ENCODE results near the gene TOX4. TPM values are rescaled to one million over a fixed set of nuclear protein-coding genes. Genes with fewer than 3 reads are reported as not detected.
A peak's percentile ranks its signal among the peaks of the same experiment; 100 is the strongest.

The TOX4 gene
- total RNA-seq, 1 donor from 2014 or later = 68.1 TPM

DNA sequence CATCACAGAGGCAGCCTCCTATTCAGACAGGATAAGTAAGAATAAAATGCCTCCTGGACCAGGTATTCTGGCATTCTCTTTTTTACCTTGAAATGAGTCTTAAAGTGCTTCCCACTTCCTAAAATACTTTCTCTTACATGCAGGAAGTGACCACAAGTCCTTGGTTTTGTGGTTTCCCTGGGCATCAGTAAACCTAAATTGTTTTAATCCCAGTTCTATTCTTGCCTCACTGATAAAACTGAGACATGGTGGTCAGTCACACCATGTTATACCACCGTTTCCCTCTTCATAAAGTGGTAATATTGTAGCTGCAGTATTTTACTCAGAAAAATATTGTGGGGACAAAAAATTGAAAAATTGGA lies 50.3 kb downstream of the TOX4 start:
- DNase-seq (ENCODE audit: low spot score) = no peak
- H3K4me1 Mint-ChIP-seq (ENCODE audit: low read depth) = peaks cover 13% of the 10 kb centered on the region
- H3K9me3 Mint-ChIP-seq = no peaks in the 10 kb centered on the region
- no peaks in the 10 kb centered on the region for H3K36me3 Mint-ChIP-seq (ENCODE audit: low read depth)
- intact Hi-C loops (cut with micrococcal nuclease) = no loop called here
- no peak overlapping the region for H3K27ac Mint-ChIP-seq
- H3K27me3 Mint-ChIP-seq (ENCODE audit: low read depth) = peaks cover 17% of the 10 kb centered on the region
- H3K4me3 Mint-ChIP-seq (ENCODE audit: low read depth) = peak overlapping the region; percentile 68

DNA sequence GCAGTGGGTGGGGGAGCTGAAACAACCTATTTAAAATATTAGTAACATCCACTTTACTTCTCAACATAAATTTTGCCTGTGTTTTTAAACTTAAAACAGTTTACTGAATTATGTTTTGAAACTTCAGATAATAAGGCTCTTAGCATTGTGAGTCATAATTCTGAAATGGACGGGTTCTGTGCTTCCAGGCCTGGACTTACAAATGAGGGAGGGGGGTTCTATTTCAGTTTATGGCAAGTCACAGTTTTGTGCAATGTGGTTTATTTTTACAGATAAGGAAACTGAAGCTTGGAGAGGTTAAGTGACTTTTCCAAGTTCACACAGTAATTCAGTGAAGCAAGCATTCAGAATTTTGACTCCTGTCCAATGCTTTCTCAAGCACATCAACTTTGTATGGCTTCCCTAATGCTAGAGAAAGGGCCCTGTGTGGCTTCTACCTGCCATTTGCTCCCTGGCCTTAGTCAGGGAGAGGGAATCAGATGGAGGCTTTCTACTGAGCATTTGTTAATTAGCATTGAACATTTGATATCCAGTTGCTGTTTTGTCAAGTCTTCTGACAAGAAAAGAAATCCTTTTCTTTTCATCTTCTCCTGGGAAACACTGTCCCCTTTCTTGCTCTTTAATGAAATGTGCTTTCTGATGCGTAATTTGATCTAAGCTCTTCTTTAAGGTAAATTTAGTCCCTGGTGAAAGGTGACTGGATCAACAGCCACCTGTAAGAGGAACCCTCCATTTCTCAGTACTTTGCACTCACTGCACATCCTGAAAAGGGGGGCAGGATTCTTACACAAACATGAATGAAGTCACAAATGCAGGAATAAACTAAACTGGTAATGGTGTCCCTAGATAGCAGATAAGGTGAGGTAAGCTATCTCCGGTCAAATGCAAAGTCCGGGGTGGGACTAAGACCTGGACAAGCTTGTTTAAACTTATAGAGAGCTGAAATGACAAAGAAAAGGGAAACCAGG lies 51.7 kb downstream of the TOX4 start:
- Mint-ChIP-seq H3K4me3 (ENCODE audit: low read depth) (no peak overlapping the region), H3K27me3 (ENCODE audit: low read depth) (peaks cover 22% of the 10 kb centered on the region), H3K9me3 (no peaks in the 10 kb centered on the region), H3K4me1 (ENCODE audit: low read depth) (peaks cover 13% of the 10 kb centered on the region), H3K27ac (no peak overlapping the region), H3K36me3 (ENCODE audit: low read depth) (no peaks in the 10 kb centered on the region)
- intact Hi-C loops (cut with micrococcal nuclease) = no loop called here
- no peak for DNase-seq (ENCODE audit: low spot score)

DNA sequence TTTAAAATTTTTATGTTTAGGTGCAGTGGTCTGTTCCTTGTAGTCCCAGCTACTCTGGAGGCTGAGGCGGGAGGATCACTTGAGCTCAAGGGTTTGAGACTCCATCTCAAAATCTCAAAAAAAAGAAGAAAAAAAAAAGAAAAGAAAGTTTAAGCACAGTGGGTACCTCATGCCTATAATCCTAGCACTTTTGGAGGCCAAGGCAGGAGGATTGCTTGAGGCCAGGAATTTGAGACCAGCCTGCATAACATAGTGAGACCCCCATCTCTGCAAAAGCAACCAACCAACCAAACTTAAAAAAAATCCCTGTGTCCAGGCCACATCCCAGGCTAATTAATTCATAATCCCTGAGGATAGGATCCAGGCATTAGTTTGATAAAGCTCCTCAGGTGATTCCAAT lies 52.5 kb downstream of the TOX4 start:
- intact Hi-C loops (cut with micrococcal nuclease) = no loop called here
- Mint-ChIP-seq H3K27ac (no peak overlapping the region), H3K36me3 (ENCODE audit: low read depth) (no peaks in the 10 kb centered on the region), H3K9me3 (no peaks in the 10 kb centered on the region), H3K27me3 (ENCODE audit: low read depth) (peaks cover 28% of the 10 kb centered on the region), H3K4me1 (ENCODE audit: low read depth) (peaks cover 13% of the 10 kb centered on the region), H3K4me3 (ENCODE audit: low read depth) (no peak overlapping the region)
- no peak for DNase-seq (ENCODE audit: low spot score)

DNA sequence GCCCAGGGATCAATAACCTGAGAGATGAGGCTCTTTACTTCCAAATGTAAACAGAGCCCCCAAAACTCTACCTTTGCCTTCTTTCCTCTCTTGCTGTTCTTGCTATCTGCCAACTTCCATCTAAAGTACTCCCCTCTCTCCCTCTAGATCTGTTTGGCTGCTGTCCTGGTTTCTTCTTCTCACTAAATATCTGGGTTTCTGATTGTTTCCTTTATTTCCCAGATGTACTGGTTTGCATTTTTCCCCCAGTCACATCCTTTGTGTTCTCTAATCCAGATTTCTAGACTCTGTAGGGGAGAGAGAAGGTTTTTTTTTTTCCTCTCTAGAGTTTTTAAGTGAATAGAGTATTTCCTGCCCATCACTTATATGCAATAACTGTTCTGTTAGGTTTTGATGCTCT lies 56.3 kb downstream of the TOX4 start:
- H3K36me3 Mint-ChIP-seq (ENCODE audit: low read depth) = no peaks in the 10 kb centered on the region
- intact Hi-C loops (cut with micrococcal nuclease) = no loop called here
- H3K9me3 Mint-ChIP-seq = no peaks in the 10 kb centered on the region
- H3K4me1 Mint-ChIP-seq (ENCODE audit: low read depth) = peaks cover 5% of the 10 kb centered on the region
- H3K4me3 Mint-ChIP-seq (ENCODE audit: low read depth) = no peak overlapping the region
- H3K27ac Mint-ChIP-seq = no peak overlapping the region
- peaks cover 54% of the 10 kb centered on the region for H3K27me3 Mint-ChIP-seq (ENCODE audit: low read depth)
- DNase-seq (ENCODE audit: low spot score) = no peak

DNA sequence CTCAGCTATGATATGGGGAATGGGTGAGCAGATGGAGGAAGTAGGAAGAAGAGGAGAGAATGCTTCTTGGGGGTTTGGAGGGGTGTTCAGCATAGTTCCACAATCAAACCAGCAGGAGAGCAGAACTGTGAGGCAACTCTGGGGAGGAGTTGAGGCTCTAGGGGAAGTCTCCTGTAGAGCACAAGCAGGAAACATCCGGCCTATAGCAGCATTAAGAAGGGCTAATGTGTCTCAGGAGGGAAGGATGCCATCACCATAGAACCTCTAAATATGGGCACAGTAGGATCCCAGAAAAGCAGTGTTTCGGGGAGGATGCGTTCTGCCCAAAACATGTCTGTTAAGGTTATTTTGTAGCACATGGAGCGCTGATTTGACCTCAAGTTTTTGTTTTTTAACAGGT lies 57.6 kb downstream of the TOX4 start:
- no peak overlapping the region for H3K27ac Mint-ChIP-seq
- H3K4me1 Mint-ChIP-seq (ENCODE audit: low read depth) = peaks cover 5% of the 10 kb centered on the region
- no peak overlapping the region for H3K4me3 Mint-ChIP-seq (ENCODE audit: low read depth)
- H3K27me3 Mint-ChIP-seq (ENCODE audit: low read depth) = peaks cover 61% of the 10 kb centered on the region
- DNase-seq (ENCODE audit: low spot score) = no peak
- H3K36me3 Mint-ChIP-seq (ENCODE audit: low read depth) = no peaks in the 10 kb centered on the region
- intact Hi-C loops (cut with micrococcal nuclease) = no loop called here
- no peaks in the 10 kb centered on the region for H3K9me3 Mint-ChIP-seq

DNA sequence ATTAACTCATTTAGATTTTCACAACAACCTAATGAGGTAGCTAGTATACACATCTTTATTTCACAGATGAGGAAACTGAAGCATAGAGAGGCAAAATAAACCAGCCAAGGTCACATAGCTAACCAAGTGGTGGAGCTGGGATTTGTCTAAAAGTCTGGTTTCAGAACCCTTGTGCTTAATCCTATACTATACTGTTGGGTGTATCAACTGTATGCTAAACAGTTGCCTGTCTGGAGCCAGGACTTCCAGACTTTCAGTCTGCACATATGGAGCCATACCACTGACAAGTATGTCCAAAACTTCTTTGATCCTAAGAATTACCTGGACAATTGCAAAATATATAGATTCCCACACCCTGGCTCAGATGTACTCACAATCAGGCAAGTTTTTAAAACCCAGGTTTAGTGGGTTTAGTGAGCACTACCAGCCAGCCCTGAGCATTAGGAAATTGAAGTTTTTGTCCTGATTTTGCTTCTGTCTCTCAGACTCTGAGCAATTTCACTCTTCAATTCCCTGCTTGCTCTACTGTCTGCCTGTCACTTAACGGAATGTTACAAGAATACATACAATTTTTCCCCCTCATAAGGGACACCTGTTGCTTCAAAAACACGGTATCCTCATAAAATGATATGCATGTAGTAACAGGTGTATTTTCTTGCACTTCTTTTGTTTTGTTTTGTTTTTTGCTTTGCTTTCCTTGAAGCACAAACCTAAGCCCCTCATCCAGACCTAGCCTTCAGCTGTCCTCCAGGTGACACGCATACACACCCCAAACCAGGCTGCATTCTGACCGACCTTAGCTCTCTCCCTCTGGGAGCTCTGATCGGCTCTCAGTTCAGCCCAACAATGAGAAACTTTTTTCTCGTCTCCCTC lies 58.8 kb downstream of the TOX4 start:
- Mint-ChIP-seq H3K9me3 (no peaks in the 10 kb centered on the region), H3K4me1 (ENCODE audit: low read depth) (peaks cover 5% of the 10 kb centered on the region), H3K36me3 (ENCODE audit: low read depth) (no peaks in the 10 kb centered on the region), H3K4me3 (ENCODE audit: low read depth) (no peak overlapping the region), H3K27ac (no peak overlapping the region), H3K27me3 (ENCODE audit: low read depth) (peaks cover 57% of the 10 kb centered on the region)
- DNase-seq (ENCODE audit: low spot score) = no peak
- intact Hi-C loops (cut with micrococcal nuclease) = no loop called here

DNA sequence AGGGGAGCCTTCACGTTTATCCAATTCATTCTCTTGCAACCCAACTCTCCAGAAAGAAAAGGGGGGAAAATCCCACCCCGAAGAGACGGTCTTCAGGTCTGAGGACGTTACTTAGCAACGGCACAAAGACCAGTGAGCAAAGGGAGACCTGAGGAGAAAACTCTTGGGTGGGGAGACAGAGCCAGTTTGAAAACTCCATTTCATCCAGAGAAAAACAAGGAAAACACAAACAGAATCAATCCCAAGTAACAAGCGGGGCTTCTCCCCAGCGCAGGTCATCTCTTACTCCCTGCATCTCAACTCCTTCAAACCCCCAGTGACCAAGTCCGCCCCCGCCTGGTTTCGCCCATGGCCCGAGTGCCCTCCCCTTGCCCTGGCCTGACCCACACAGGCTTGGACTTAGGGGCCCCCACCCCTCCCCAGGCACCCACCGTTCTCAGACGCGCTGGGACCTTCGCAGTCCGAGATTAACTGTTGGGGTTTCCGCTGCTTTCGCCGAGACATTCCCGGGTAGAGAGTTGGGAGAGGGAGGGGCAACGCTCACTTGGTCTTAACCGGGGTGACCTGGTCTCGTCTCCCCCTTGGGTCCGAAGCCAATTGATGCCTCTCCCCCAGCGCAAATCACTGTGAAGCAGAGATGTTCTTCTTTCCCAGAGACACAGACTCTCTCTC lies 59.6 kb downstream of the TOX4 start:
- Mint-ChIP-seq H3K27me3 (ENCODE audit: low read depth) (peaks cover 55% of the 10 kb centered on the region), H3K36me3 (ENCODE audit: low read depth) (no peaks in the 10 kb centered on the region), H3K27ac (no peak overlapping the region), H3K4me1 (ENCODE audit: low read depth) (peaks cover 5% of the 10 kb centered on the region), H3K9me3 (no peaks in the 10 kb centered on the region), H3K4me3 (ENCODE audit: low read depth) (no peak overlapping the region)
- intact Hi-C loops (cut with micrococcal nuclease) = no loop called here
- DNase-seq (ENCODE audit: low spot score) = no peak

DNA sequence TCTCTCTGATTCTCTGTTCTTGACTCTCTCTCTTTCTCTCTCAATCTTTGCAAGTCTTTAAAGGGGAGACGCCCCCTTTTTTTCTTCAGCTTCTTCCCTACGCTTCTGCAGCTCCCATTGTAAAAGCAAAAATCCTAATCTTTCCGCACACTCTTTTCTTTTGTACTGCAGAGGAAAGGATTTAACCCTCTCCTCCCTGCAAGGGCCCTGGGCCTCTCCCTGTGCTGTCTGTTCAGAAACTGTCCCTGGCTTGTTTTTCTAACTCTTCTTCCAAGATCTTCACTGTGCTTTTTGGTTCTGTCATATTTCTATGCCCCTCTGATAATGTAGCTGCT lies 60.1 kb downstream of the TOX4 start:
- intact Hi-C loops (cut with micrococcal nuclease) = no loop called here
- Mint-ChIP-seq H3K4me1 (ENCODE audit: low read depth) (peaks cover 5% of the 10 kb centered on the region), H3K4me3 (ENCODE audit: low read depth) (no peak overlapping the region), H3K36me3 (ENCODE audit: low read depth) (no peaks in the 10 kb centered on the region), H3K27me3 (ENCODE audit: low read depth) (peaks cover 53% of the 10 kb centered on the region), H3K27ac (no peak overlapping the region), H3K9me3 (no peaks in the 10 kb centered on the region)
- DNase-seq (ENCODE audit: low spot score) = no peak

DNA sequence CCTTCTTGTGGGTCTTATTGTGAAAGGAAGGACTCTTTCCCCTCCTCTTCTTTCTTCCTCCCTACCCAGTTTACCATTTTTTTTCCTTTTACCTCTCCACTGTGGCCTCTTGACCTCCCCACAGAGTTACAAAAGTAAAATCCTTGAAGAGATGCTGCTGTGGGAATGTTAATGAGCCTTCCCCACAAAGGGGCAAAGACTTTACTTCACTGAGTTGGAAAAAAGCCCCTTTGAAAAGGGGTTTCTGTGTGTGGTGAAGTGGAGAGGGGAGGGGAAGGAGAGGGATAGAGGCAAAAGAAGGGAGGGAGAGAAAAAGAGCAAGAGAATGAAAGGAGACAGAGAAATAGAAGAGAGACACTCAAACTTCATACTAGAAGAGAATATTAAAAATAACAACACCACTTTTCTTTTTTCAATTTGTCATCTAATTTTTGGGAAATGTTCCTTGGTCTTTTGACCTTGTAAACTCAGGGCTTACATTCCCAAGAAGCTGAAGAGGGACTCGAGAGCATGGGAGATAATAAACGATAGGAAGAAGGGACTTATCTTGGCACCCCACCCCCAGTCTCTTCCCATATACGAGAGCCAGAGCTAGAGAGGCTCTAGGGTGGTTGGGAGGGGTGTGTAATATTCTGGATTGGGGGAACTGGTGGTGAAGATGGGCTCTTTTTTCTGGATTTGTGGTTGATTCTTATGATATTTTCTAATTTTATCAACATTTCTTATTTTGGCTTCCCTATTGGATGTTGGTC lies 62.4 kb downstream of the TOX4 start:
- Mint-ChIP-seq H3K4me1 (ENCODE audit: low read depth) (peaks cover 5% of the 10 kb centered on the region), H3K27me3 (ENCODE audit: low read depth) (peaks cover 48% of the 10 kb centered on the region)

DNA sequence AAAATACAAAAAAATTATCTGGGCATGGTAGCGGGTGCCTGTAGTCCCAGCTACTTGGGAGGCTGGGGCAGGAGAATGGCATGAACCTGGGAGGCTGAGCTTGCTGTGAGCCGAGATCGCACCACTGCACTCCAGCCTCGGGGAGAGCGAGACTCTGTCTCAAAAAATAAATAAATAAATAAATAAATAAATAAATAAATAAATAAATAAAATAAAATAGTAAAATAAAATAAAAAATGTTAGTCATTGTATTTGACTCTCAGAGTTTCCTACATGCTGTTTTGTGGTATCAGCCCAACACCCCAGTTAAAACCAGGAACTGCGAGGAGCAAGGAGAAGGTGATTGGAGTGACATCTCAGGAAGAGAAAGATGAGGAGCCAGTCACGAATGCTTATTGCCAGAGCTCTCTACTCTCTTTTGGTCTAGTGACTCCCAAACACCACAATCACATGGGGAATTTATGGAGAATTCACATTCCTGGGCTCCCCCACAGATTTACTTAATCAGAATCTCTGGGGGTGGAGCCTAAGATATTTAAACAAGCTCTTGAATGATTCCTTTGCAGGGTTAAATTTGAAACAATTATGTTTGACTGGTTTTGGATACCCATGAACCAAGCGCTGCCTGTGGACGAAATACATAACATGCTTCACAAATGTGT lies 64.5 kb downstream of the TOX4 start:
- Mint-ChIP-seq H3K4me3 (ENCODE audit: low read depth) (no peak overlapping the region), H3K27me3 (ENCODE audit: low read depth) (peaks cover 33% of the 10 kb centered on the region), H3K4me1 (ENCODE audit: low read depth) (peaks cover 5% of the 10 kb centered on the region), H3K27ac (no peak overlapping the region), H3K36me3 (ENCODE audit: low read depth) (no peaks in the 10 kb centered on the region), H3K9me3 (no peaks in the 10 kb centered on the region)
- DNase-seq (ENCODE audit: low spot score) = no peak
- intact Hi-C loops (cut with micrococcal nuclease) = no loop called here

More for the DNA sequence above, 62.4 kb downstream of the TOX4 start:
- Mint-ChIP-seq H3K36me3 (ENCODE audit: low read depth) (no peaks in the 10 kb centered on the region), H3K4me3 (ENCODE audit: low read depth) (no peak overlapping the region), H3K9me3 (no peaks in the 10 kb centered on the region), H3K27ac (no peak overlapping the region)
- DNase-seq (ENCODE audit: low spot score) = no peak
- intact Hi-C loops (cut with micrococcal nuclease) = no loop called here

DNA sequence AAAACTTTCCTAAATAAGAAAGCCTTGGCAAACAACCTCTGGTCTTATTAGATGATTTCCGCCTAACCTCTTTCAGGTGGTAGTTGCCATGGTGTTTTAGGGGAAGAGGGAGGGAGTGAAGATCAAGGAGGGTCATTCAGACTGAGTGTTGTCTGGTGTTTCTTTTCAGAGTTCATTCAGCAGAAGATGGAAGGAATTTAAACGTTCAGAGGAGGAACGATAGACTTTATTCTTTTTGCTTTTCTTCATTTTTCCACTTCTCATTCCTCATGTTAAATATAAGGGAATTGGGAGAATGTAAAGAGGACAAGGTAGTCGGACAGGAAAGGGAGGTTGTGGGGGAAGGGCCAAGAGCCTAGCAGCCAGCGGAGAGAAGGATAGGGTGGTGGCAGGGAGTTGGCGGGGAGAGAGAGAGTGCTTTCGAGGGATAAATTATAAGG lies 66.5 kb downstream of the TOX4 start:
- Mint-ChIP-seq H3K27ac (no peak overlapping the region), H3K4me1 (ENCODE audit: low read depth) (no peaks in the 10 kb centered on the region), H3K36me3 (ENCODE audit: low read depth) (no peaks in the 10 kb centered on the region), H3K27me3 (ENCODE audit: low read depth) (peaks cover 18% of the 10 kb centered on the region), H3K4me3 (ENCODE audit: low read depth) (no peak overlapping the region), H3K9me3 (no peaks in the 10 kb centered on the region)
- DNase-seq (ENCODE audit: low spot score) = no peak
- intact Hi-C loops (cut with micrococcal nuclease) = no loop called here

DNA sequence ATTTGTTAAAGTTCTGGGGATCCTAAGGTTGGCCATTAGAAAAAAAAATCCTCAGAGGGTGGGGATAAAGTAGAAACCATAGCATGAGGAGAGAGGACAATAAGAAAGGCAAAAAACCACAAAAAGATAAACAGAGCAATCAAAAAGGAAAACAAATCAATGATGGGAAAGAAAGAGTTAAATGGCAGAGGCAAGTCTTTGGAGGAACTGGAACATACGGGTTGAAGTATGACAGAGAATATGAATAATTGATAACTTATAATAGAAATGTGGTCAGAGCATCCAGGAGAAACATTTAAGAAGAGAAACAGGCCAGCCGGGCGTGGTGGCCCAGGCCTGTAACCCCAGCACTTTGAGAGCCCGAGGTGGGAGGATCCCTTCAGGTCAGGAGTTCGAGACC lies 67.0 kb downstream of the TOX4 start:
- intact Hi-C loops (cut with micrococcal nuclease) = no loop called here
- H3K4me1 Mint-ChIP-seq (ENCODE audit: low read depth) = no peaks in the 10 kb centered on the region
- H3K27me3 Mint-ChIP-seq (ENCODE audit: low read depth) = peaks cover 14% of the 10 kb centered on the region
- H3K27ac Mint-ChIP-seq = no peak overlapping the region
- no peak for DNase-seq (ENCODE audit: low spot score)
- H3K4me3 Mint-ChIP-seq (ENCODE audit: low read depth) = no peak overlapping the region
- H3K36me3 Mint-ChIP-seq (ENCODE audit: low read depth) = no peaks in the 10 kb centered on the region
- no peaks in the 10 kb centered on the region for H3K9me3 Mint-ChIP-seq

Measured in activated T-helper 2 cell treated with anti-CD3 and anti-CD28 coated beads, Interferon-gamma antibody, Interleukin-2, Interleukin-4, amounts not matched to agents 10 μg/mL and 5 μg/mL and 100 μg/mL, durations not matched to agents 14 hours and 24 hours and 36 hours (primary cell).